Endothelial cell of umbilical vein (primary cell): ENCODE measurements around the gene NUDT16L1. TPM values are rescaled to one million over a fixed set of nuclear protein-coding genes. Genes with fewer than 3 reads are reported as not detected.
"Not testable (repeated sequence)": the region's sequence is repeated elsewhere in the genome, so short reads cannot be mapped to it uniquely, and the experiment has no call there.

Experiments used
- BruUV-seq: library from RNA; stranded (reverse); fragments of 400-500 nt; replicated peaks from 2 replicates; lab custom pipeline; 2021; lab: Mats Ljungman, UMichigan
- CTCF ChIA-PET: fragments of 300-600, 350-600 bp; sonication (Branson Sonifier 250); formaldehyde crosslinking; loops from one replicate; lab custom pipeline; 2021; ENCODE audit warnings: antibody characterized with exemption, inconsistent platforms; lab: Charles Lee
- POLR2A ChIA-PET: fragments of 300-600, 350-600 bp; sonication (Branson Sonifier 250); formaldehyde crosslinking; loops from one replicate; lab custom pipeline; 2021; ENCODE audit warnings: antibody characterized with exemption, inconsistent platforms; lab: Charles Lee
- DNase-seq: peaks from one replicate; pipeline ENCODE4 v3.0.0-alpha.2; 2011; ENCODE audit warnings: low read depth, low spot score
- FAIRE-seq: peaks from 2 replicates; lab custom pipeline; 2011; peaks lifted over from hg19 to GRCh38; lab: Jason Lieb, UNC
- H2AFZ ChIP-seq: 2 replicates; pipeline ENCODE4 v1.6.0; 2012; ENCODE audit warnings: low read depth, low read length, control low read depth, inconsistent platforms
- H3K27ac ChIP-seq: 2 replicates; pipeline ENCODE4 v1.5.1; 2011; ENCODE audit warnings: low read depth, mild to moderate bottlenecking, control low read depth, low read length, moderate library complexity; ENCODE audit not compliant: insufficient read depth
- H3K27me3 ChIP-seq, 2 experiments: 2 replicates each; pipeline versions ENCODE4 v1.6.0 to v1.6.1; 2011; ENCODE audit warnings: low read length in 2 of 2, mixed read lengths in 1 of 2; ENCODE audit not compliant: control insufficient read depth in 2 of 2, insufficient read depth in 2 of 2
- H3K36me3 ChIP-seq, 2 experiments: 2 replicates in 1 of 2; 3 replicates in 1 of 2; pipeline ENCODE4 v1.5.1; 2011; ENCODE audit warnings: low read length in 2 of 2, mild to moderate bottlenecking in 1 of 2, moderate library complexity in 1 of 2; ENCODE audit not compliant: control insufficient read depth in 2 of 2, insufficient read depth in 2 of 2; ENCODE audit errors: extremely low read depth in 1 of 2
- H3K4me1 ChIP-seq: 3 replicates; pipeline ENCODE4 v1.5.1; 2011; ENCODE audit warnings: mild to moderate bottlenecking, low read length; ENCODE audit not compliant: control insufficient read depth, insufficient read depth; ENCODE audit errors: extremely low read depth
- H3K4me2 ChIP-seq: 2 replicates; pipeline ENCODE4 v1.6.1; 2011; ENCODE audit warnings: low read length, control low read depth, mixed read lengths; ENCODE audit not compliant: insufficient read depth
- H3K4me3 ChIP-seq, 3 experiments: fragments of 200-600 bp in 1 of 3; sonication (generic), shearing (Covaris generic) in 1 of 3; replicated peaks in 1 of 3; 2 replicates each; pipeline ENCODE4 v1.5.1; 2011 to 2016; ENCODE audit warnings: control low read depth in 3 of 3, low read length in 3 of 3, mild to moderate bottlenecking in 2 of 3, inconsistent platforms in 1 of 3, low read depth in 1 of 3, moderate library complexity in 1 of 3; ENCODE audit not compliant: insufficient read depth in 1 of 3
- H3K79me2 ChIP-seq: 2 replicates; pipeline ENCODE4 v1.6.0; 2012; ENCODE audit warnings: low read length, inconsistent platforms; ENCODE audit not compliant: control insufficient read depth, insufficient read depth
- H3K9ac ChIP-seq: replicated peaks from 2 replicates; pipeline ENCODE3; 2011; ENCODE audit warnings: low read length, control low read depth; ENCODE audit not compliant: insufficient read depth; ENCODE audit errors: extremely low read depth
- H3K9me1 ChIP-seq: replicated peaks from 3 replicates; pipeline ENCODE4 v1.6.0; 2011; ENCODE audit warnings: mild to moderate bottlenecking, low read length; ENCODE audit not compliant: control insufficient read depth, insufficient read depth; ENCODE audit errors: extremely low read depth
- H3K9me3 ChIP-seq: replicated peaks from 2 replicates; pipeline ENCODE4 v1.5.1; 2012; ENCODE audit warnings: low read length, inconsistent platforms; ENCODE audit not compliant: control insufficient read depth, insufficient read depth
- H4K20me1 ChIP-seq: replicated peaks from 2 replicates; pipeline ENCODE3; 2011; ENCODE audit warnings: mild to moderate bottlenecking, low read length; ENCODE audit not compliant: control insufficient read depth, insufficient read depth; ENCODE audit errors: extremely low read depth
- MAX ChIP-seq: IDR thresholded peaks from 2 replicates; pipeline ENCODE4 v1.6.1; 2011; ENCODE audit not compliant: insufficient read depth, insufficient read length
- dilution Hi-C: fragments of 300-500 bp; cut with MboI; formaldehyde crosslinking; loops from one replicate; pipeline ENCODE4 v1.15.0; 2019; ENCODE audit warnings: low sequenced_read_pairs; ENCODE audit not compliant: extremely low pct_ligation_motif_present
- intact Hi-C: fragments of 100-400 bp; cut with micrococcal nuclease; formaldehyde crosslinking; loops from one replicate; pipeline ENCODE4 v1.10.0; 2022
- polyA plus RNA-seq, 4 experiments: library from polyadenylated mRNA; depleted of rRNA in 3 of 4; stranded (reverse) in 3 of 4; unstranded in 1 of 4; fragments of >200 nt; gene quantifications; 2 replicates each; pipeline versions ENCODE4 v1.2.1 to v1.2.3, GENCODE V29; 2011 to 2012; ENCODE audit warnings: missing spikeins in 1 of 4
- total RNA-seq: library from RNA; stranded (reverse); gene quantifications from 2 replicates; pipeline ENCODE4 v1.2.3, GENCODE V29; 2021

Gene NUDT16L1
- total and polyA plus RNA-seq, 2 donors (not counting 3 experiments of a cell fraction or from before 2014, with no cell fraction given) = 24.7 to 53.1 TPM

DNA sequence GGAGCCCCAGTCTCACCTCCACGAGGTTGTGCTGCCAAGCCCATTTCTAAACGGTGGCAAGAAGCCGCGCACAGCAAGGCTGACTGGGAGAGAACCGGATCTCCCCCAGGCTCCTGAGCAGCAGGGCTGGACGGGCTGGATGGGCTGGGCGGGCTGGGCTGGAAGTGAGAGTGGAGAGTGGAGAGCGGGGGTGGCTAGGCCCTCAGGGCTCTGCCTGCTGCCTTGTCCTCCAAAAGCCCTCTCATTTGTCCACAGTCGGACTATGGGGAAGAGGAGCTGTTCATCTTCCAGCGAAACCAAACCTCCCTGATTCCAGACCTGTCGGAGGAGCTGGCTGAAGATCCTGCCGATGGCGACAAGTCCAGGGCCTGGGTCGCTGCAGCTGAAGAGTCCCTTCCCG, 44.2 kb downstream of the NUDT16L1 start:
- dilution Hi-C loops = no loop called here

DNA sequence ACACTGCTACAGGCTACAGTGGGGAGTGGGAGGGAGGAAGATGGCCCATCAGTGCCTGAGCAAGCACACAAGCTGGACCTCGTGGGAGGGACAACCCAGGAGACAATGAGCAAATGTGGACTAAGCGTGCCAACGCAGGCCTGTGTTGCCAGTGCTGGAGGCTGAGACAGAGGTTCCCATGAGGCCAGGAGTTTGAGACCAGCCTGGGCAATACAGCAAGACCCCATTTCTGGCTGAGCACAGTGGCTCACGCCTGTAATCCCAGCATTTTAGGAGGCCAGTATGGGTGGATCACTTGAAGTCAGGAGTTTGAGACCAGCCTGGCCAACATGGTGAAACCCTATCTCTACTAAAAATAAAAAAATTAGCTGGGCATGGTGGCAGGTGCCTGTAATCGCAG, 45.0 kb downstream of the NUDT16L1 start:
- BruUV-seq, POLR2A ChIA-PET: not testable (repeated sequence)

More for the DNA sequence above, 44.2 kb downstream of the NUDT16L1 start:
- Histone ChIP-seq H2AFZ (no peak overlapping the region), H3K4me2 (no peak overlapping the region), H3K27ac (no peak overlapping the region), H3K36me3 (no peaks in the 10 kb centered on the region), H3K9ac (no peak overlapping the region), H3K27me3 (no peaks in the 10 kb centered on the region), H3K79me2 (peaks cover 3% of the 10 kb centered on the region), H3K4me3 (no peak overlapping the region), H4K20me1 (no peaks in the 10 kb centered on the region), H3K9me3 (no peaks in the 10 kb centered on the region), H3K9me1 (no peaks in the 10 kb centered on the region), H3K4me1 (peaks cover 5% of the 10 kb centered on the region)
- POLR2A ChIA-PET = no interaction called here
- FAIRE-seq (no peak), DNase-seq (no peak)
- intact Hi-C loops = no loop called here
- no TSS peak for BruUV-seq
- TF ChIP-seq MAX = no peak
- CTCF ChIA-PET = no interaction called here

More for the DNA sequence above, 45.0 kb downstream of the NUDT16L1 start:
- H3K27ac ChIP-seq, H3K4me2 ChIP-seq, H3K36me3 ChIP-seq, H3K4me3 ChIP-seq, intact Hi-C loops, H3K4me1 ChIP-seq, H3K9me3 ChIP-seq, H3K79me2 ChIP-seq, H3K9ac ChIP-seq, H4K20me1 ChIP-seq, FAIRE-seq, H2AFZ ChIP-seq, dilution Hi-C loops, H3K9me1 ChIP-seq, DNase-seq, H3K27me3 ChIP-seq, CTCF ChIA-PET: not testable (repeated sequence)
